Activated CD4-positive, alpha-beta T cell treated with anti-CD3 and anti-CD28 coated beads, Interleukin-2, amount 10 ng/mL, durations not matched to agents 24 days and 14 days (primary cell): ENCODE data around the gene GLIS1. TPM values are rescaled to one million over a fixed set of nuclear protein-coding genes. Genes with fewer than 3 reads are reported as not detected.

Experiments
- DNase-seq: peaks from one replicate; pipeline ENCODE4 v3.0.0; 2022
- H3K27ac Mint-ChIP-seq: one replicate; pipeline ENCODE4 v1.8.0; 2022; ENCODE audit warnings: mild to moderate bottlenecking, mixed read lengths
- H3K27me3 Mint-ChIP-seq: one replicate; pipeline ENCODE4 v1.8.0; 2022; ENCODE audit warnings: mixed read lengths
- H3K36me3 Mint-ChIP-seq: one replicate; pipeline ENCODE4 v1.8.0; 2022; ENCODE audit warnings: low read depth, mild to moderate bottlenecking, mixed read lengths
- H3K4me1 Mint-ChIP-seq: one replicate; pipeline ENCODE4 v1.8.0; 2021; ENCODE audit warnings: mixed read lengths
- H3K4me3 Mint-ChIP-seq: one replicate; pipeline ENCODE4 v1.8.0; 2022; ENCODE audit warnings: mild to moderate bottlenecking, moderate library complexity, mixed read lengths
- H3K9me3 Mint-ChIP-seq: one replicate; pipeline ENCODE4 v1.8.0; 2021; ENCODE audit warnings: mixed read lengths
- intact Hi-C: fragments of 100-400 bp; cut with micrococcal nuclease; formaldehyde crosslinking; loops from one replicate; pipeline ENCODE4 v1.15.1; 2023
- total RNA-seq: library from RNA; stranded (reverse); gene quantifications from 2 replicates; pipeline ENCODE4 v1.2.3, GENCODE V29; 2022

GLIS1 gene
- total RNA-seq, 1 donor from 2014 or later = not detected

DNA sequence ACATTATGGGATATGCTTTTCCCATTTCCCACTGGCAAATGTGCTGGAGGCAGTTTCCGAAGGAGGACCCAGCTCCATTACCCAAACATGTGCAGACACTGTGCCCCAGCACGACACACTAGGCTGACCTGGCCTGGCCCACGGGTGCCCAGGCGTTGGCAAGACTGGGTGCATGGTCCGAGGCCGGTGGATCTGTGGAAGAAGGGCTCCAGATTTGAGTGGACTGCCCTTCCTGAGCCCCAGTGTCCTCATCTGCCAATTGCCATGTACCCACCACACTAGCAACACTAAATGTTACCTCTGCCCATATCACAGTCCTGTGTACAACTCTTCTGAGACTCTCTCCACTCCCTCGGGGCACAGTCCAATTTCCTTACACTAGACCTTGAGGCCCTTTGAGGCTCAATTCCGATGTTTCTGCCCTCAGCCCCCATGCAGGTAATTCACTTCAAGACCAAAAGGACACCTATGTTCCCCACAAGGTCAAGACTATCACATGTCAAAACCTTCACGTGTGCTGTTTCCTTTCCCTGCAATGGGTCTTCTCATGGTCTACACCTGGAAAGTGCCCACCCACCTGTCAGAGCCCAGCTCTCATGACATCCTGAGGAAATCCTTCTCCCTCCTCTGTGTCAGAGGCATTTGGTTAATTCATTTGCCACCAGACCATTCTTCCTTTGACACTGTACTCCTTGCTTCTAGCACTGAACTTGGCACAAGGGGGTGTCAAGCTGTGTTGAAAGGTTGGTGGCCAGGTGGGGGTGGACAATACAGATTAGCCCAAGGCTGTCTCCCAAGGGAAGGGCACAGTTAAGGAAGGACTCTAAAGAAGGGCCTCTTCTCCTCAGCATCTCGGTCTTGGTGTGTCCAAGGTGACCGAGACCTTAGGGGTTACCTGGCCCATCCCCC is 154.8 kb downstream of the GLIS1 start:
- no peak overlapping the region for H3K4me3 Mint-ChIP-seq
- intact Hi-C loops = no loop called here
- H3K4me1 Mint-ChIP-seq = peaks cover 10% of the 10 kb centered on the region
- no peaks in the 10 kb centered on the region for H3K36me3 Mint-ChIP-seq
- peaks cover 10% of the 10 kb centered on the region for H3K27me3 Mint-ChIP-seq
- no peak for DNase-seq
- no peak overlapping the region for H3K27ac Mint-ChIP-seq
- H3K9me3 Mint-ChIP-seq = no peaks in the 10 kb centered on the region

DNA sequence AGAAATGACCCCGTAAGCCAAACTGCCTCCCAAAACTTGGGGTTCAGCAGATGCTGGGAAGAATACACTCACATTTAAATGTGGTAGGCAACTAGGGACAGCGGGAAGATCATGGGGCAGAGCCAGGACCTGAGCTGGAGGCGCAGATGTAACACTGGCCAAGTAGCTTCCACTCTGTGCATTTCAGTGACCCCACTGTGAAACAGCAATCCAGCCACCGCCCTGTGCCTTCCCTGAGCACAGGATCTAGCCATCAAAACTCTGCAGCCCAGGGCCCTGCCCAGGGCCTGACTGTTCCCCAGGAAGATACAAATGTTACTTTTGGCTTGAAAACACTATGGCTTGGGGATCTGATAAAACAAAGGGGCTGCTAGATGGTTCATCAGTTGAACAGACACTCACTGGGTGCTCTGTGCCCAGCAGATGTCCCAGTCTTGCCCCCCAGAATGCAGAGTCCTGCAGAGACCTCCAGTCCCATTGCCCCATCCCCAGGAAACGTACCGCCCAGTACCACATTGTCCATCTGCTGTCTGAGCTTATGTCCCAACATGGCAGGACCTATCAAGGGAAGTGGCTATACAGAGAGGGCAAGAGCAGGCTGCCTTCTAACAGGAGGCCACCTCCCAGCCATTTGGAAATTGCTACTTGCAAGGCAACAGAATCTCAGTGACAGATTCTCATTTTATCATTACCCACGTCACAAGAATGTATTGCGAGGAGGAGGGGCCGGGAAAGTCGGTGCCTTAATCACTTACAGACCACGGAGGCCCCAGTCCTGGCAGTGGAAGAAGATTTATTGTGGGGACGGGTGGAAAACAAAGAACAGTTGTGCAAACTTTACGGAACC is 155.7 kb downstream of the GLIS1 start:
- DNase-seq = no peak
- Mint-ChIP-seq H3K27ac (no peak overlapping the region), H3K36me3 (no peaks in the 10 kb centered on the region), H3K9me3 (no peaks in the 10 kb centered on the region), H3K4me3 (no peak overlapping the region), H3K4me1 (peaks cover 10% of the 10 kb centered on the region), H3K27me3 (peaks cover 10% of the 10 kb centered on the region)
- intact Hi-C loops = no loop called here

DNA sequence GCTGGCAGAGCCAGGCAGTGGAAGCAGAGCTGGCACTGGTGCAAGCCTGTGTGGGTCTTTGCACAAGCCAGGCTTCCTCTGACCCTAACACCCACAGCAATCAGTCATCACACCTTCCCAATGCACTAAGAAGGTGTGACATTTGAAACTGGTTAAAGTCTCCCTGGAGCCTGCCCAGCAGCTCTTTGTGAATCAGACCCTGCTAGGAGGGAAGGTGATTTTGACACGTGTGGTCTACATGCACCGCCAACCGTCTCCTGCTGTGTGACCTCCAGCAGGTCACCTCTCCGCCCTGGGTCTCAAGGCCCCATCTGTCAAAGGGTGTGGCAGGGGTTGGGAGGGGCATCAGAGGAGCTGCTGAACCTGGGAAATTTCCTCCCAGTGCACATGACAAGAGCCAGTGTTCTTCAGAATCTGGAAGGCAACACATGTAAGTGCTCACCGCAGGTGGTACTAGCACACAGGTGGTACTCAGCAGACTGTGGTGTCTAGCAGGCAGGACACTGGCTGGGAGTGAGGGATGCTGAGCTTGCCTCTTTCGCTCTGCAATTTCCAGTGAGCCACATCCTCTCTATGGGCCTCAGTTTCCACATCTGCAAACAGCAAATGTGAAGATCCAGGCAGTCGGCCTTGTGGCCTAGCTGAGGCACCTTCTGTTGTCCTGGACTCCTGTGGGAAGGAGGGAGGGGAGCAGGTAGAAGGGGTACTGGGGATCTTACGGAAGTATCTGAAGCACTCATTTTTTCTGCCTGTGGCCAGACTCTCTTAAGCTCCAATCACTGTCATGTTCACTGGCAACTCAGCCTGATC is 156.5 kb downstream of the GLIS1 start:
- no peak overlapping the region for H3K27ac Mint-ChIP-seq
- intact Hi-C loops = no loop called here
- H3K36me3 Mint-ChIP-seq = no peaks in the 10 kb centered on the region
- H3K4me3 Mint-ChIP-seq = no peak overlapping the region
- H3K4me1 Mint-ChIP-seq = peaks cover 10% of the 10 kb centered on the region
- no peaks in the 10 kb centered on the region for H3K9me3 Mint-ChIP-seq
- no peak for DNase-seq
- peaks cover 7% of the 10 kb centered on the region for H3K27me3 Mint-ChIP-seq

GRCh38 chr1:53581476-53581875 is 157.5 kb downstream of the GLIS1 start:
- intact Hi-C loops = no loop called here
- no peaks in the 10 kb centered on the region for H3K36me3 Mint-ChIP-seq
- H3K27me3 Mint-ChIP-seq = peaks cover 2% of the 10 kb centered on the region
- DNase-seq = no peak
- no peak overlapping the region for H3K27ac Mint-ChIP-seq
- H3K4me3 Mint-ChIP-seq = no peak overlapping the region
- peaks cover 10% of the 10 kb centered on the region for H3K4me1 Mint-ChIP-seq
- no peaks in the 10 kb centered on the region for H3K9me3 Mint-ChIP-seq

DNA sequence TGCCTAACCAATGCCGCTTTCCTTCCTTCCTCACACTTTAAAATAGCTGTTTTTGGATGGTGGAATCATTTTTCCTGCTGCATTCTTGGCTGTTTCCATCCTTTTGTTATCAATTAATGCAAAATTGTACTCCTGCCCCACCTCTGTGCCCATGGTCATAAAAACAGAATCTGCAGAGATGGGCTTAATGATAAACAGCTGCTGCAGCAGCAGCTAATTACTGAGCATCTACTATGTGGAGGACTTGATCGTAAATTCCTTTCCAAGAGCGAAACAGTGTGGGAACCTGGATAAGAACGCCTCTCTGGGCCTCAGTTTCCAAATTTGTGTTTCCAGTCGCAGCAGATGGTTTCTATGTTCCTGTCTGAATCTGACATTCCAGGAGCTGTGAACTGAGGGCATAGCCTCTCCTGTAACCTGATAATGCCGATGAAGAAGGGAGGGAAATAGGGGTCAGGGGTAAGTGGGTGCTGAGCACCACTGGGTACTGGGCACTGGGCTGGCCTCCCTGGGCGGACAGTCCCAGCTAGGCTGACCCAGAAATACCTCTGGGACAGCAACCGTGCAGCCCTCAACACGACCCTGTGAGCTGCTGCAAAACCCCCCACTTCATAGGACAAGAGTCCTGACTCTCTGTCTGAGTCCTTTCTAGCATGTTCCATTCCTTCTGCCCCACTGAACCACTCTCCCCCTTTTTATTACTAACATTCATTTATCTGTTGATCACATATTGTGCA is 158.1 kb downstream of the GLIS1 start:
- no peaks in the 10 kb centered on the region for H3K36me3 Mint-ChIP-seq
- H3K4me3 Mint-ChIP-seq = no peak overlapping the region
- H3K27ac Mint-ChIP-seq = no peak overlapping the region
- H3K27me3 Mint-ChIP-seq = no peaks in the 10 kb centered on the region
- no peak for DNase-seq
- intact Hi-C loops = no loop called here
- peaks cover 10% of the 10 kb centered on the region for H3K4me1 Mint-ChIP-seq
- H3K9me3 Mint-ChIP-seq = no peaks in the 10 kb centered on the region

GRCh38 chr1:53580009-53580400 is 159.0 kb downstream of the GLIS1 start:
- no peaks in the 10 kb centered on the region for H3K36me3 Mint-ChIP-seq
- peaks cover 6% of the 10 kb centered on the region for H3K4me1 Mint-ChIP-seq
- H3K27ac Mint-ChIP-seq = no peak overlapping the region
- intact Hi-C loops = no loop called here
- H3K27me3 Mint-ChIP-seq = no peaks in the 10 kb centered on the region
- H3K9me3 Mint-ChIP-seq = no peaks in the 10 kb centered on the region
- no peak for DNase-seq
- no peak overlapping the region for H3K4me3 Mint-ChIP-seq

- intact Hi-C loops = no loop called here
- no peak overlapping the region for H3K27ac Mint-ChIP-seq
- no peaks in the 10 kb centered on the region for H3K9me3 Mint-ChIP-seq
- no peaks in the 10 kb centered on the region for H3K27me3 Mint-ChIP-seq
- no peak for DNase-seq
- H3K36me3 Mint-ChIP-seq = no peaks in the 10 kb centered on the region
- H3K4me3 Mint-ChIP-seq = no peak overlapping the region
- peaks cover 1% of the 10 kb centered on the region for H3K4me1 Mint-ChIP-seq
Measured at GRCh38 chr1:53579221-53580008, 159.5 kb downstream of the GLIS1 start.

DNA sequence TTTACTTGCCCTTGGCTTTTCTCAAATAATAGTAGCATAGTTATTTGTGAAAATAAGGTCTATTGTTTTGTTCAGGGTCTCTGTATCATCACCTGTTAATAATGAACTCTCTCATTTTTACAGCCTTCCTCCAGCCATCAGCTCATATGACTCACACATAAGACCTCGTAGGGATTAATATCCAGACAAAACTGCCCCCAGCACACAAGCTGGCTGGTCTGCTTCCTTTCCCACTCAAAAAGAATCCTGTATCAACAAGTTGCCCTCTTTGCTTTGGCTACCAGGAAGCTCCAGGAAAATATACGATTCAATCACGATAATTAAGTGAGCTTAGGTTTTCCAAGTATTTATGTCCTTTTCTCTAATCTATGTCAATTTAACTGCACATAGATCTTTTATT is 160.6 kb downstream of the GLIS1 start:
- no peaks in the 10 kb centered on the region for H3K9me3 Mint-ChIP-seq
- H3K27ac Mint-ChIP-seq = no peak overlapping the region
- intact Hi-C loops = no loop called here
- no peak for DNase-seq
- no peaks in the 10 kb centered on the region for H3K27me3 Mint-ChIP-seq
- no peaks in the 10 kb centered on the region for H3K4me1 Mint-ChIP-seq
- H3K36me3 Mint-ChIP-seq = no peaks in the 10 kb centered on the region
- H3K4me3 Mint-ChIP-seq = no peak overlapping the region

DNA sequence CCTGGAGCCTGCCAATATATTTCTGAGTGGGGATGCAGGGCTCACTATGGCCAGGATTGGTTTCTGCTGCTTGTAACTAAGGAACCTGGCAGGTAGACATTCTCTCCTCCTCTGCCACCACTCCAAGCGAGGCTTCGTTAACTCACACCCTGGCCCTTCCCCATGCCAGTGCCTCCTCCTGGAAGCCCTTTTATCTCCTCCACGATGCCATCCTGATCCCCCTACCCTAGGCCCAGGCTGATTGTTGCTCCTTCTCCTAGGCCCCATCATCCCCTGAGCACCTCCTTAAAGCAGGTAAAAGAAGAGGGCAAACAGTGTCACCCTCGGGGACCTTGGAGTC is 161.2 kb downstream of the GLIS1 start:
- no peaks in the 10 kb centered on the region for H3K27me3 Mint-ChIP-seq
- no peak for DNase-seq
- no peaks in the 10 kb centered on the region for H3K9me3 Mint-ChIP-seq
- intact Hi-C loops = no loop called here
- H3K4me3 Mint-ChIP-seq = no peak overlapping the region
- no peak overlapping the region for H3K27ac Mint-ChIP-seq
- no peaks in the 10 kb centered on the region for H3K4me1 Mint-ChIP-seq
- no peaks in the 10 kb centered on the region for H3K36me3 Mint-ChIP-seq

DNA sequence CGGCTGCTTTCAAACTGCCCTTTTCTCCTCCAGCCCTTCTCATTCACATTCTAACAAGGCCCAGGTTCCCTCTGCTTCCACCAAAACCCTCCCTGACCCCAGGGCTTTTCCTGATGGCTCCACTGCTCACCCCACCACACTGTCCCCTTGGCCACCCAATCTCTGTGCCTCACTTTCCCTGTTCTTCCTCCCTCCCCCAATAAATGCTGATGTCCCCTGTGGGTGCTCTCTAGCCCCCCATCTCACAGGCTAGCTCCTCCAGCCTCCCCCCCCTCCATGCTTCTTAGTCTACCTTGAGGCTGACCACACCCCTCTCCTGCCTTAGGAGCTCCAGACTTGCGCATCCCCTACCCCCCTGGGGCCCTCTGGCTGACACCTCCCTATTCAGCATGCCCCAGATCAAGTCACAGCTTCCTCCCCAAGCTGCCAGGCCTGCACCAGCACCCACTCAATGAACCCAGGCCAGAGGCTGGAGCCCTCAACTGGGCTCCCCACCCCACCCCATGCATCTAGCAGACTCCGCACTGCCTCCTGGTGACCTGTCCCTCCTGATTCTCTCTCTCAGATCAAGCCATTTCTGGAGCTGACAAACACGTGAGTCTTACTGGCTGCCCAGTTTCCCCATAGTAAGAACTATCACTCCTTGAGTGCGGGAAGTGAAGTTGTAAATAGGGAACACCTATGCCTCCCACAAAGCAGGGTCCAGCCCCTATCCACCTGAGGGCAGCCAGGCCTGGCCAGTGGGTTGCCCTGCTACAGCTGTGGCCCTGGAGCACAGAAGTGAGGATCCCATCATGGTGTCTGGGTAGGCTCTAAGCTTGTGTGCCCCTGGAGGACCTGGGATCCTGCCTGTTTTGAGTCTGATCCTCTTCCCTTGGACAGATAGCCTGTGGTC is 161.9 kb downstream of the GLIS1 start:
- no peak for DNase-seq
- H3K9me3 Mint-ChIP-seq = no peaks in the 10 kb centered on the region
- H3K36me3 Mint-ChIP-seq = no peaks in the 10 kb centered on the region
- no peak overlapping the region for H3K27ac Mint-ChIP-seq
- intact Hi-C loops = no loop called here
- H3K27me3 Mint-ChIP-seq = no peaks in the 10 kb centered on the region
- no peaks in the 10 kb centered on the region for H3K4me1 Mint-ChIP-seq
- H3K4me3 Mint-ChIP-seq = no peak overlapping the region

DNA sequence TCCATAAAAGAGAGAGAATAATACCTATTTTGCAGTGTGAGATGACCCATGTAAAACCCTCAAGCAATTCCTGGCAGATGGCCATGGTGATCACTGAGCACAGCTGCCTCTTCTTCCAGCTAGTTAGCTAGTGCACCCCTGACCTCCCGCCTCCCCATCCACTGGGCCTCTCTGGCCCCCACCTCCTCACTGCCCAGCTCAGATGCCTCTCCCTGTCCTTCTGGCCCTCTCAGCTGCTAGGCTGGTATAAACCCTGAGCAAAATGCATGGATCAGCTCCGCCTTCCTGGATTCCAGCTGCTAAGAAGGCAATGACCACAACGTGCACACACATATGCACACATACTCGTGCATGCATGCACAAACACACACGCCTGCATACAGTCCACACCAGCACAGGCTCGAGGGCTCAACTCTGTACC is 162.6 kb downstream of the GLIS1 start:
- no peaks in the 10 kb centered on the region for H3K27me3 Mint-ChIP-seq
- H3K36me3 Mint-ChIP-seq = no peaks in the 10 kb centered on the region
- H3K9me3 Mint-ChIP-seq = no peaks in the 10 kb centered on the region
- H3K4me3 Mint-ChIP-seq = no peak overlapping the region
- intact Hi-C loops = no loop called here
- no peak overlapping the region for H3K27ac Mint-ChIP-seq
- no peak for DNase-seq
- no peaks in the 10 kb centered on the region for H3K4me1 Mint-ChIP-seq

DNA sequence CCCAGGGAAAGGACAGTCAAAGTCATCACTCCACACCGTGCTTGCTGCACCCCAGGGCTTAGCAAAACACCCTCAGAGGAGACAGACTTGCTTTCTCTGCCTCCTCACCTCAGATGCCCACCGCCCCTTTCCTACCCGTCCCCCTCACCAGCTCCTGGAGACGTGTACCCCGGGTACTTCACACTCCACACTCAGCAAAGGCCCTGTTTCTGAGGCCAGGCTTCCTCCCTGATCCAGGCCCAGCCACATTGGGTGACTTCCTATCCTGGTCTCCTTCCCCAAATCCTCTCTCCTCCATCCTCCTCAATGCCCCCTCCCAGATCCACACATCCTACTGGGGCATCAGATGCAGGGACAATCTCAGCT is 163.0 kb downstream of the GLIS1 start:
- Mint-ChIP-seq H3K9me3 (no peaks in the 10 kb centered on the region), H3K4me3 (no peak overlapping the region), H3K27me3 (no peaks in the 10 kb centered on the region), H3K27ac (no peak overlapping the region), H3K36me3 (no peaks in the 10 kb centered on the region), H3K4me1 (no peaks in the 10 kb centered on the region)
- no peak for DNase-seq
- intact Hi-C loops = no loop called here
